Muscle layer of duodenum (tissue), 2 donors: ENCODE data around the gene EGF.

Experiments used
- H3K27ac ChIP-seq: one replicate; pipeline ENCODE4 v1.7.0; 2013; ENCODE audit warnings: mild to moderate bottlenecking, low read length
- H3K27me3 ChIP-seq: one replicate; pipeline ENCODE4 v1.7.0; 2013; ENCODE audit warnings: low read depth, mild to moderate bottlenecking, control low read depth, low read length
- H3K36me3 ChIP-seq, 2 donors: one replicate each; pipeline ENCODE4 v1.7.0; 2013; ENCODE audit warnings: low read length in 2 of 2, control low read depth in 1 of 2, mild to moderate bottlenecking in 1 of 2; ENCODE audit not compliant: insufficient read depth in 2 of 2, control insufficient read depth in 1 of 2
- H3K4me1 ChIP-seq, 2 donors: one replicate each; pipeline ENCODE4 v1.7.0; 2013; ENCODE audit warnings: low read length in 2 of 2, mild to moderate bottlenecking in 2 of 2, control low read depth in 1 of 2, moderate library complexity in 1 of 2; ENCODE audit not compliant: insufficient read depth in 2 of 2, control insufficient read depth in 1 of 2
- H3K4me3 ChIP-seq, 2 donors: one replicate each; pipeline ENCODE4 v1.7.0; 2013; ENCODE audit warnings: low read length in 2 of 2, low read depth in 1 of 2, mild to moderate bottlenecking in 1 of 2
- H3K9me3 ChIP-seq, 2 donors: one replicate each; pipeline ENCODE4 v1.7.0; 2013; ENCODE audit warnings: low read length in 2 of 2, control low read depth in 1 of 2, mild to moderate bottlenecking in 1 of 2; ENCODE audit not compliant: control insufficient read depth in 1 of 2
- donor health status: healthy.

Gene EGF

DNA sequence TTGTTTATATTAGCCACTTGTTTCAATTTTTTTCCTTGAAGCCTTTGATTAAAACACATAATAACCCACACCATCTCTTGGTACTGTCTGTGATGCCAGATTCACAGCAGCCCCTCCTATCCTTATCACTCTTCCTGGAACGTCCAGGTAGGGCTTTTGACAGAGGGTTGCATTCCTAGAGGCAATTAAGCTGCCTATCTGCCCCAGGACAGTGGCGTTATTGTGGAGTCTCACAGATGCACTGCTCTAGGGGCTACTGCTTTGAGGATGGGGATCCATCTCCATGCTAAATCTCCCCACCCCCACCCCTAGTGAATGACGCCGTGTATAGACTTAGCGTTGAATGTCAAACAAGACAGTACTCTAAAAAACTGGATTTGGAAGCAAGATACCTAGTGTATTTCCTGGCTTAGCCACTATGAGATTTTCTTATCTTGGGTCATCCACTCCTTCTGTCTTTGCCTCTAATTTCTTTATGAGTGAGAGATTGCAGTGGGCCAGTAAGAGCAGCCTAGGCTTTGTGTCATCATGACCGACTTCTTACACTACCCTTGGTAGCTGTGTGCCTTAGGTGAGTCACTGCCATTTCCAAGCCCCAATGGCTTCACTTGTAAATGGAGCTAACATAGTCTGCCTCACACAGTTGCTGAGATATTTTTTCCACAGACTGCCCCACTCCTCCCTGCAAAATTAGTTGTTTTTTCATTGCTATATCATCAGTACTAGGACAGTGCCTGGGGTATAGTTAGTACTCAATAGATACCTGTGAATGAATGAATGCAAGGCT lies 90.9 kb downstream of the EGF start:
- Histone ChIP-seq H3K36me3 (no peaks in the 10 kb centered on the region), H3K4me1 (no peaks in the 10 kb centered on the region), H3K9me3 (no peaks in the 10 kb centered on the region), H3K27ac (no peak overlapping the region), H3K27me3 (no peaks in the 10 kb centered on the region), H3K4me3 (no peak overlapping the region)

DNA sequence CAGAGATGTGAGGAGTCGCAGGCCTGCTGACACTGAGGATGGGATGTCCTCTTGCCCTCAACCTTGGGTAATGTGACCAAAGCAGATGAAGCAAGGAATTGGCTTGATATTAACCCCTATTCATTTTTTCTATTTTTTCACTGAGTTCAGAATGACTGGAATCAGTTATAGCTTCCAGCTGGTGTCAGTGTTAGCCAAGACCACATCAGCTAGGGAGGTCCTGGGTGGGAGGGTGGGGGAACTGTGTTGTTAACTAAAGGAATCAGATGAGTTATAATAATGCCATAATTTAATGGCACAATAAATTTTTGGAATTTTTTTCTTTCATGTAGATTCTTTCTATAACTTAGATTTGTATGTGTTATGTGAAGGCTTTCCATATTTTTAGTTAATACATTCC lies 91.9 kb downstream of the EGF start:
- Histone ChIP-seq H3K27ac (no peak overlapping the region), H3K36me3 (no peaks in the 10 kb centered on the region), H3K4me1 (no peaks in the 10 kb centered on the region), H3K9me3 (no peaks in the 10 kb centered on the region), H3K4me3 (no peak overlapping the region), H3K27me3 (no peaks in the 10 kb centered on the region)

- Histone ChIP-seq H3K4me3 (no peak overlapping the region), H3K4me1 (no peaks in the 10 kb centered on the region), H3K9me3 (no peaks in the 10 kb centered on the region), H3K27me3 (no peaks in the 10 kb centered on the region), H3K36me3 (no peaks in the 10 kb centered on the region), H3K27ac (no peak overlapping the region)
Observed at GRCh38 chr4:110005461-110006056, 92.9 kb downstream of the EGF start.

GRCh38 chr4:110007217-110007616 lies 94.5 kb downstream of the EGF start:
- no peak overlapping the region for H3K27ac ChIP-seq
- no peaks in the 10 kb centered on the region for H3K36me3 ChIP-seq
- H3K27me3 ChIP-seq = no peaks in the 10 kb centered on the region
- H3K4me3 ChIP-seq = no peak overlapping the region
- H3K9me3 ChIP-seq = no peaks in the 10 kb centered on the region
- no peaks in the 10 kb centered on the region for H3K4me1 ChIP-seq

DNA sequence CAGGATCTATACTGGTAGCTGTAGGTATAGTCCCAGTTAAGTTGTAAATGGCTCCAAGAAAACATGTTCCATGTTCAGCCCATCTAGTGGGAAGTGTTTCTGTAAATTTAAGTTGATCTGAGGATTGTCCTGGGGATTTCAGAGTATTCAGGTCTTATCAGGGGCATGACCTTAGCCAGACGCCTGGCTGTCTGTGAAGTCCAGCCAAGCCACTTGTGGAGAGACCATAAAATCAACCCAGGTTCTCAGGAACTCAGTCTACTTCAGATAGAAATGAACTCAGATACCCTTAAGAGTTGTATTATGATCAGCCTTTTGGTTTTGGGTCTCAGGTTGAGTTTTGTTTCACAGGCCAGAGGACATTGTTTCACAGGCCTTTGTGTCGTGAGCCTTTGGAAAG lies 95.9 kb downstream of the EGF start:
- Histone ChIP-seq H3K4me1 (no peaks in the 10 kb centered on the region), H3K27ac (no peak overlapping the region), H3K27me3 (no peaks in the 10 kb centered on the region), H3K36me3 (no peaks in the 10 kb centered on the region), H3K9me3 (no peaks in the 10 kb centered on the region), H3K4me3 (no peak overlapping the region)

- H3K27me3 ChIP-seq = no peaks in the 10 kb centered on the region
- no peaks in the 10 kb centered on the region for H3K9me3 ChIP-seq
- H3K36me3 ChIP-seq = no peaks in the 10 kb centered on the region
- no peaks in the 10 kb centered on the region for H3K4me1 ChIP-seq
- H3K27ac ChIP-seq = no peak overlapping the region
- no peak overlapping the region for H3K4me3 ChIP-seq
Observed at GRCh38 chr4:110009550-110009949, 96.9 kb downstream of the EGF start.

GRCh38 chr4:110010797-110011196 lies 98.1 kb downstream of the EGF start:
- Histone ChIP-seq H3K27ac (no peak overlapping the region), H3K27me3 (no peaks in the 10 kb centered on the region), H3K9me3 (no peaks in the 10 kb centered on the region), H3K4me1 (no peaks in the 10 kb centered on the region), H3K4me3 (no peak overlapping the region), H3K36me3 (no peaks in the 10 kb centered on the region)

GRCh38 chr4:110012917-110013316 lies 100.2 kb downstream of the EGF start:
- no peaks in the 10 kb centered on the region for H3K4me1 ChIP-seq
- no peaks in the 10 kb centered on the region for H3K36me3 ChIP-seq
- no peaks in the 10 kb centered on the region for H3K9me3 ChIP-seq
- no peaks in the 10 kb centered on the region for H3K27me3 ChIP-seq
- H3K27ac ChIP-seq = no peak overlapping the region
- H3K4me3 ChIP-seq = no peak overlapping the region

- Histone ChIP-seq H3K9me3 (no peaks in the 10 kb centered on the region), H3K4me1 (no peaks in the 10 kb centered on the region), H3K27ac (no peak overlapping the region), H3K36me3 (no peaks in the 10 kb centered on the region), H3K27me3 (no peaks in the 10 kb centered on the region), H3K4me3 (no peak overlapping the region)
Observed at GRCh38 chr4:110014233-110014632, 101.5 kb downstream of the EGF start.

DNA sequence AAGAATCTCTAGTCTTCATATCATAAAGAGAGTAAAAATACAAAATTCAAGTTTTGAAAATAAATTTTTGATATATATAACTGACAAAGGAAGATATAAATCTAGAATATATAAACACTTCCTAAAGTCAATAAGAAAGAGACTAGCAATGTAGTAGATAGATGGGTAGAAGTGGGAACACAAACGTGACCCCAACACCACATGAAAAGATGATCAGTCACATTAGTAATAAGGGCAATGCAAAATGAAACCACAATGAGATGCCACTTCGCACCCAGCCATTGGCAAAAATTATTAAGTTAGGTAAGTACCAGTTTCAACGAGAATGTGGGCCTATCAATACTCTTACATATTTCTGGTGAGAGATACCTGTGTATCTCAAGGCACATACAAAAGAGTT lies 106.5 kb downstream of the EGF start:
- no peaks in the 10 kb centered on the region for H3K4me1 ChIP-seq
- no peak overlapping the region for H3K27ac ChIP-seq
- no peaks in the 10 kb centered on the region for H3K27me3 ChIP-seq
- no peak overlapping the region for H3K4me3 ChIP-seq
- no peaks in the 10 kb centered on the region for H3K9me3 ChIP-seq
- no peaks in the 10 kb centered on the region for H3K36me3 ChIP-seq

GRCh38 chr4:110020139-110020538 lies 107.5 kb downstream of the EGF start:
- no peak overlapping the region for H3K27ac ChIP-seq
- H3K4me3 ChIP-seq = no peak overlapping the region
- H3K36me3 ChIP-seq = no peaks in the 10 kb centered on the region
- no peaks in the 10 kb centered on the region for H3K9me3 ChIP-seq
- H3K4me1 ChIP-seq = no peaks in the 10 kb centered on the region
- no peaks in the 10 kb centered on the region for H3K27me3 ChIP-seq
